C4-2B (cell line): ENCODE data around the gene BSN.

ENCODE experiments used
- ZFX ChIP-seq: fragments of 450-650 bp; IDR thresholded peaks from 2 replicates; pipeline ENCODE4 v1.6.1; 2017
- TF ChIP-seq, protein P1 (sequence below): fragments of 450-650 bp; conservative IDR thresholded peaks from 2 replicates; pipeline ENCODE4 v1.5.1; 2017; ENCODE audit warnings: mild to moderate bottlenecking

DNA sequence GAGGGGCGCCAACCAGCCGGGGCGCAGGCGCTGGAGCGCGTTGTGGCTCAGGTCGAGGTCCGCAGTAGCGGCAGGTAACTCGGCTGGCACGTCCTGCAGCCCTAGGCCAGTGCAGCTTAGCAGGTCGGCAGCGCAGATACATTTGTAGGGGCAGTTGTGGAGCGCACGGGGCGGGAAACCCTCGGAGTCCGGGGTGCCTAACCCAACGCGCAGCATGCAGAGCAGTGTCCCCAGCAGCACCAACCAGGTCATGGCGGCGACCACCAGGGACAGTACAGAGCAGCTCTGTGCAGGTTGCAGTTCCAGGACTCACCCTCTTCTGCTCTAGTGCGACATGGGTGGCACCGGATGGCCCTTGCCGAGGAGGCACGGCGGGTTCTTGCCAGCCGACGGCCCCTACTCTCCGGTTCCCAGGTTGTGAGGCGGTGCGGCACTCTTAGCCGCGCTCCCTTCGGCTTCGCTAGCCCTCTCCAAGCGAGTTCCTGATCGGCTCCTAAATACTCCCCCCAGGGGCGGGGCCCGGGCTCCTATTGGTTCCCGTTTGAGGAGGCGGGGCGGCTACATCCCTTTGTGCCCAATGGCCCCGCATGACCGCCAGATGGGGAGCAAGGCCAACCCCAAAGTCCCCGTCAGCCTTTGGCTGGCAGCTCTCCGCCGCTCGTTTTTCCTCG lies 165.1 kb downstream of the BSN start, which contains the start of gene AMIGO3:
- TF ChIP-seq, protein P1, sequence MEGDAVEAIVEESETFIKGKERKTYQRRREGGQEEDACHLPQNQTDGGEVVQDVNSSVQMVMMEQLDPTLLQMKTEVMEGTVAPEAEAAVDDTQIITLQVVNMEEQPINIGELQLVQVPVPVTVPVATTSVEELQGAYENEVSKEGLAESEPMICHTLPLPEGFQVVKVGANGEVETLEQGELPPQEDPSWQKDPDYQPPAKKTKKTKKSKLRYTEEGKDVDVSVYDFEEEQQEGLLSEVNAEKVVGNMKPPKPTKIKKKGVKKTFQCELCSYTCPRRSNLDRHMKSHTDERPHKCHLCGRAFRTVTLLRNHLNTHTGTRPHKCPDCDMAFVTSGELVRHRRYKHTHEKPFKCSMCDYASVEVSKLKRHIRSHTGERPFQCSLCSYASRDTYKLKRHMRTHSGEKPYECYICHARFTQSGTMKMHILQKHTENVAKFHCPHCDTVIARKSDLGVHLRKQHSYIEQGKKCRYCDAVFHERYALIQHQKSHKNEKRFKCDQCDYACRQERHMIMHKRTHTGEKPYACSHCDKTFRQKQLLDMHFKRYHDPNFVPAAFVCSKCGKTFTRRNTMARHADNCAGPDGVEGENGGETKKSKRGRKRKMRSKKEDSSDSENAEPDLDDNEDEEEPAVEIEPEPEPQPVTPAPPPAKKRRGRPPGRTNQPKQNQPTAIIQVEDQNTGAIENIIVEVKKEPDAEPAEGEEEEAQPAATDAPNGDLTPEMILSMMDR = no peak; the same call in 1 of the 2 replicates
- TF ChIP-seq ZFX = no peak
